CD4-positive, alpha-beta memory T cell (primary cell): ENCODE measurements around the gene RSPO4. TPM values are rescaled to one million over a fixed set of nuclear protein-coding genes. Genes with fewer than 3 reads are reported as not detected.

Experiments
- CTCF ChIA-PET: fragments of 350-600 bp; sonication (Branson Sonifier 250); formaldehyde crosslinking; loops from one replicate; lab custom pipeline; 2021; ENCODE audit warnings: inconsistent platforms; ENCODE audit not compliant: partially characterized antibody; lab: Charles Lee
- POLR2A ChIA-PET: fragments of 350-600 bp; sonication (Branson Sonifier 250); formaldehyde crosslinking; loops from one replicate; lab custom pipeline; 2021; ENCODE audit not compliant: partially characterized antibody; lab: Charles Lee
- DNase-seq, 5 donors: peaks; one replicate each; pipeline versions ENCODE4 v3.0.0 to v3.0.0-alpha.2; 2020 to 2022; ENCODE audit warnings: mixed read lengths in 1 of 5
- H3K27ac ChIP-seq: one replicate; pipeline ENCODE4 v1.7.0; 2013; ENCODE audit warnings: low read depth, low read length
- H3K27me3 ChIP-seq: 2 replicates; pipeline ENCODE4 v1.7.0; 2013; ENCODE audit warnings: mild to moderate bottlenecking, low read length, moderate library complexity; ENCODE audit not compliant: insufficient read depth
- H3K36me3 ChIP-seq: 2 replicates; pipeline ENCODE4 v1.7.0; 2013; ENCODE audit warnings: mild to moderate bottlenecking, low read length, moderate library complexity; ENCODE audit not compliant: insufficient read depth
- H3K4me1 ChIP-seq: 2 replicates; pipeline ENCODE4 v1.7.0; 2013; ENCODE audit warnings: mild to moderate bottlenecking, low read length, moderate library complexity; ENCODE audit not compliant: insufficient read depth
- H3K4me3 ChIP-seq, 2 donors: one replicate each; pipeline ENCODE4 v1.7.0; 2013; ENCODE audit warnings: low read length in 2 of 2, mild to moderate bottlenecking in 1 of 2
- H3K9me3 ChIP-seq, 2 donors: one replicate each; pipeline ENCODE4 v1.7.0; 2013; ENCODE audit warnings: low read length in 2 of 2, control low read depth in 1 of 2; ENCODE audit not compliant: control insufficient read depth in 1 of 2
- H3K27ac Mint-ChIP-seq, 7 donors: one replicate each; pipeline ENCODE4 v1.8.0; 2020 to 2021; ENCODE audit warnings: mixed read lengths in 7 of 7, mild to moderate bottlenecking in 6 of 7, inconsistent platforms in 3 of 7, moderate library complexity in 3 of 7
- H3K27me3 Mint-ChIP-seq, 2 donors: one replicate each; pipeline ENCODE4 v1.8.0; 2020 to 2021; ENCODE audit warnings: mixed read lengths in 2 of 2
- H3K36me3 Mint-ChIP-seq, 2 donors: one replicate each; pipeline ENCODE4 v1.8.0; 2020 to 2021; ENCODE audit warnings: mixed read lengths in 2 of 2, inconsistent platforms in 1 of 2, mild to moderate bottlenecking in 1 of 2
- H3K4me1 Mint-ChIP-seq, 4 donors: one replicate each; pipeline ENCODE4 v1.8.0; 2020 to 2021; ENCODE audit warnings: mixed read lengths in 4 of 4, mild to moderate bottlenecking in 1 of 4
- H3K4me3 Mint-ChIP-seq, 8 donors: one replicate each; pipeline ENCODE4 v1.8.0; 2020 to 2021; ENCODE audit warnings: mixed read lengths in 8 of 8, mild to moderate bottlenecking in 7 of 8, moderate library complexity in 6 of 8, inconsistent platforms in 3 of 8
- H3K9me3 Mint-ChIP-seq, 8 donors: one replicate each; pipeline ENCODE4 v1.8.0; 2020 to 2021; ENCODE audit warnings: mixed read lengths in 8 of 8, mild to moderate bottlenecking in 5 of 8, inconsistent platforms in 3 of 8, moderate library complexity in 1 of 8
- intact Hi-C: fragments of 100-400 bp; cut with micrococcal nuclease; formaldehyde crosslinking; loops from one replicate; pipeline ENCODE4 v1.15.1; 2023
- polyA plus RNA-seq, 2 donors: library from polyadenylated mRNA; unstranded; fragments of 300-500 nt; fragmentation: Illumina TruSeq; gene quantifications; one replicate each; pipeline ENCODE4 v1.2.3, GENCODE V29; 2021
- total RNA-seq, 2 experiments: library from RNA; stranded (reverse); gene quantifications; one replicate each; pipeline ENCODE4 v1.2.3, GENCODE V29; 2021

RSPO4 gene
- total and polyA plus RNA-seq, 4 experiments from 2014 or later = 0.11 to 0.38 TPM; not detected in 2

DNA sequence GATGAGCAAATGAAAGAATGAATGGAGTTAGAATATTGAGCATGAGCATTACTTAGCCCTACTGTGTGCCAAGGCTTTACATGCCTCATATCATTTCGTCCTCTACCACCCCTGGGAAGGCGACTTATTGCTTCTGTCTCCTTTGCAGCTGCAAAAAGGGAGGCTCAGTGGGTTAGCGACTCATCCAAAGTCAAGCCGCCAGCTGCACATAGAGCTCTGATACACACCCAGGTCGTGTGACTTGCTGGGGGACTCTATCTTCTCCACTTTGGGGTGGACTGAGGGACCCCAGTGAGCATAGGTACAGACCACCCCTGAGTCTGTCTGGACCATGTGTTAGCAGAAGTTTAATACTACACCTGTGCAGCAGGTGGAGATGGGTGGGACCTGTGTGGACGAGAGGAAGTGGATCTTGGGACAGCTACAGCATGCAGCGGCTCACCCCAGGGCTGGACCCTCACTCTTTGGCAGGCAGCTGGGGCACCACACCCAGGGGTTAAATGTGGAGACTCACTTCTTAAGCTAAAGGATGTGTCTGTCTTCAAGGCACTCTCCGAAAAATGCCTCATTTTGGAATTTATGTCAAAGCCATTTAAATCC is 49.8 kb downstream of the RSPO4 start:
- Mint-ChIP-seq H3K4me3 (no peak overlapping the region), H3K36me3 (no peaks in the 10 kb centered on the region), H3K9me3 (no peaks in the 10 kb centered on the region), H3K27ac (no peak overlapping the region), H3K27me3 (peaks cover 16 to 37% of the 10 kb centered on the region in 2 donors), H3K4me1 (peaks cover 0 to 3% (median 1%) of the 10 kb centered on the region in 4 donors)
- Histone ChIP-seq H3K4me3 (no peak overlapping the region), H3K4me1 (no peaks in the 10 kb centered on the region), H3K27ac (no peak overlapping the region), H3K9me3 (no peaks in the 10 kb centered on the region), H3K36me3 (no peaks in the 10 kb centered on the region), H3K27me3 (peaks cover 3% of the 10 kb centered on the region)
- ChIA-PET POLR2A (no interaction called here), CTCF (interaction anchor here (0.9 kb wide), 1 partner anchor 134 kb away, joined by 3 read pairs; no protein-coding TSS in a partner anchor)
- no peak for DNase-seq
- intact Hi-C loops = no loop called here

DNA sequence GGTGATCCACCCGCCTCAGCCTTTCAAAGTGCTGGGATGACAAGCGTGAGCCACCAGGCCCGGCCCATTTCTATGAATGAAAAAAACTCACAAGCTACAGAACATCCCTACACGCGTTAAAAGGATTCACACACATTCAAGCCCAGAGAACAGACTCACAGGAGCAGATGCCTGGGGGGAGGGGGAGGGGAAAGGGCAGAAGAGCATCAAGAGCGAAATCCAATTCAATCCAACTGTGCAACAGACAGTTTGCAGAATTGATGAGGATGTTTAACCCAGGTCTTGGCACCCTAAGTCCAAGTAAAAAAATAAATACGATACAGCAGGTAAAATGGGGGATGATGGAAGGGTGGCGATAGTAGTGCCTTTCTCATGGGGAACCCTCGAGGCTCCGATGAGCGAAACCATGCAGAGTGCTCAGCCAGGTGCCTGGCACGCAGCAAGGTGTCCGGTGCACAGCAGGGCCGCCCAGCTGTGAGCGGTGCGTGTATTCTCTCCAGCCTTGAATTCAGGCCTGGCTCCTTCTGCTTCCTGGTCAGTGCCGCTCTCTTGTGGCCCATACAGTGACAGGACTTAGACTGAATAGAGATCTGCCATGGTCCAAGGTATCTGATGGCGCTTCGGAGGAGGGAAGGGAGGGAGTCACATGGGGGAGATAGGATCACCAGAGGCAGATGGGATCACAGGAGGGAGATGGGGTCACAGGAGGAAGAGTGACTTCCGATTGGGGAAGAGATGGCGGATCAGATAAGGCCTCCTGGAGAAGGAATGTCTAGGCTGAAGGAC is 50.5 kb downstream of the RSPO4 start:
- Mint-ChIP-seq H3K4me3 (no peak overlapping the region), H3K9me3 (no peaks in the 10 kb centered on the region), H3K36me3 (no peaks in the 10 kb centered on the region), H3K27me3 (peaks cover 16 to 37% of the 10 kb centered on the region in 2 donors), H3K27ac (no peak overlapping the region), H3K4me1 (peaks cover 0 to 3% (median 1%) of the 10 kb centered on the region in 4 donors)
- peaks cover 3% of the 10 kb centered on the region for H3K27me3 ChIP-seq
- POLR2A ChIA-PET = no interaction called here
- no peaks in the 10 kb centered on the region for H3K9me3 ChIP-seq
- H3K36me3 ChIP-seq = no peaks in the 10 kb centered on the region
- no peak overlapping the region for H3K27ac ChIP-seq
- no peak overlapping the region for H3K4me3 ChIP-seq
- H3K4me1 ChIP-seq = no peaks in the 10 kb centered on the region
- CTCF ChIA-PET = interaction anchor here (0.9 kb wide), 1 partner anchor 133 kb away, joined by 3 read pairs; no protein-coding TSS in a partner anchor
- no peak for DNase-seq
- intact Hi-C loops = no loop called here

- no peak overlapping the region for H3K27ac Mint-ChIP-seq
- H3K36me3 Mint-ChIP-seq = no peaks in the 10 kb centered on the region
- H3K4me1 Mint-ChIP-seq = no peaks in the 10 kb centered on the region
- Histone ChIP-seq H3K9me3 (no peaks in the 10 kb centered on the region), H3K4me1 (no peaks in the 10 kb centered on the region), H3K36me3 (no peaks in the 10 kb centered on the region), H3K27me3 (no peaks in the 10 kb centered on the region), H3K4me3 (no peak overlapping the region), H3K27ac (no peak overlapping the region)
- H3K27me3 Mint-ChIP-seq = peaks cover 12 to 34% of the 10 kb centered on the region in 2 donors
- ChIA-PET POLR2A (no interaction called here), CTCF (interaction anchor here (1.0 kb wide), 1 partner anchor 134 kb away, joined by 3 read pairs; no protein-coding TSS in a partner anchor)
- intact Hi-C loops = no loop called here
- no peaks in the 10 kb centered on the region for H3K9me3 Mint-ChIP-seq
- no peak overlapping the region for H3K4me3 Mint-ChIP-seq
- DNase-seq = no peak
Observed at GRCh38 chr20:949717-950116, 52.4 kb downstream of the RSPO4 start.

DNA sequence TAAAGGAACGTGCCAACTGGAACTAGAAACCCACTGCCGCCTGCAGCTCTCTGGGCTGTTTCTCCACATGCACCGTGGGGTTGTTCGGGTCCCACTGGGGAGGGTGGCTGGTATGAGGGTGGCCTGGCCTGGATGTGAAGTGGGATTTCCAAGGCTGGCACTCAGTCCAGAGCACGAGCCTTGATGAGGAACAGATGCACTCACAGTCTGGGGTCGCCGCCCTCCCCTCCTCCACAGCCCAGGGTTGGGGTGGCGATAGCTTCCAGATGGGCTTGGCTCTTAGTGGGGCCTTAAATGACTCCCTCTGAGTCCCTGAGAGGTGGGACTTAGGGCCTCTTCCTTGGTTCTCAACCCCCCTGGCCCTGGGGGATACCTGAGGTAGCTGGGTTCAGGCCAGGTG is 55.3 kb downstream of the RSPO4 start:
- Mint-ChIP-seq H3K9me3 (no peaks in the 10 kb centered on the region), H3K27me3 (peaks cover 7 to 20% of the 10 kb centered on the region in 2 donors), H3K4me3 (no peak overlapping the region), H3K27ac (no peak overlapping the region), H3K4me1 (no peaks in the 10 kb centered on the region), H3K36me3 (no peaks in the 10 kb centered on the region)
- no peaks in the 10 kb centered on the region for H3K27me3 ChIP-seq
- no peak overlapping the region for H3K27ac ChIP-seq
- CTCF ChIA-PET = interaction anchor here (0.8 kb wide), 1 partner anchor 8 kb away, joined by 4 read pairs; no protein-coding TSS in a partner anchor
- DNase-seq = no peak
- H3K4me1 ChIP-seq = no peaks in the 10 kb centered on the region
- no peaks in the 10 kb centered on the region for H3K9me3 ChIP-seq
- POLR2A ChIA-PET = no interaction called here
- intact Hi-C loops = no loop called here
- no peaks in the 10 kb centered on the region for H3K36me3 ChIP-seq
- no peak overlapping the region for H3K4me3 ChIP-seq

DNA sequence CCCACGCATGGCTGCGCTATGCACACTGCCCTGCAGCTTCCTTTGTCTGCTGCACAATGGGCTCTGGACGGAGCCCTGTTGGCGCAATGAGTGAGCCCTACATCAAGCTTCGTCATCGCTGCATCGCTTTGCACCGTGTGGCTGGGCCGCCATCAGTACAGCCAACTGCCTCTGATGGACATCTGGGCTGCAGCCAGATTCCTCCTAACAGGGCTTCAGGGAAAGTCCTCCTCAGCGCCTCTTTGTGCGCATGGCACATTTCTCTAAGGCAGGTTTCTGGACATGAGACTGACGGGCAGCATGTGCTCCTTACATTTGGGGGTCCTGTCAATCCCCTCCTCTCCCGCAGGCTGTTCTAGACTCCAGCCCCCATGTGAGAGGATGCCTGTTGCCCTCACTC is 56.3 kb downstream of the RSPO4 start:
- Mint-ChIP-seq H3K36me3 (no peaks in the 10 kb centered on the region), H3K9me3 (no peaks in the 10 kb centered on the region), H3K27ac (peak overlapping the region in 1 of 7 donors; percentile 8), H3K27me3 (peaks cover 9 to 20% of the 10 kb centered on the region in 2 donors), H3K4me1 (no peaks in the 10 kb centered on the region), H3K4me3 (no peak overlapping the region)
- Histone ChIP-seq H3K36me3 (no peaks in the 10 kb centered on the region), H3K4me3 (no peak overlapping the region), H3K4me1 (no peaks in the 10 kb centered on the region), H3K9me3 (no peaks in the 10 kb centered on the region), H3K27ac (no peak overlapping the region), H3K27me3 (no peaks in the 10 kb centered on the region)
- intact Hi-C loops = no loop called here
- CTCF ChIA-PET = interaction anchor here (0.6 to 1.0 kb wide), 2 partner anchors 59 to 130 kb away, joined by 3 read pairs; no protein-coding TSS in a partner anchor
- POLR2A ChIA-PET = no interaction called here
- no peak for DNase-seq

GRCh38 chr20:944774-945410 is 57.2 kb downstream of the RSPO4 start:
- DNase-seq = no peak
- H3K9me3 ChIP-seq = no peaks in the 10 kb centered on the region
- no peaks in the 10 kb centered on the region for H3K36me3 Mint-ChIP-seq
- H3K27me3 ChIP-seq = no peaks in the 10 kb centered on the region
- CTCF ChIA-PET = no interaction called here
- peaks cover 10 to 20% of the 10 kb centered on the region in 2 donors for H3K27me3 Mint-ChIP-seq
- H3K36me3 ChIP-seq = no peaks in the 10 kb centered on the region
- intact Hi-C loops = no loop called here
- H3K9me3 Mint-ChIP-seq = no peaks in the 10 kb centered on the region
- no peak overlapping the region for H3K27ac Mint-ChIP-seq
- no peaks in the 10 kb centered on the region for H3K4me1 Mint-ChIP-seq
- H3K27ac ChIP-seq = no peak overlapping the region
- POLR2A ChIA-PET = no interaction called here
- H3K4me1 ChIP-seq = no peaks in the 10 kb centered on the region
- no peak overlapping the region for H3K4me3 ChIP-seq
- H3K4me3 Mint-ChIP-seq = no peak overlapping the region

DNA sequence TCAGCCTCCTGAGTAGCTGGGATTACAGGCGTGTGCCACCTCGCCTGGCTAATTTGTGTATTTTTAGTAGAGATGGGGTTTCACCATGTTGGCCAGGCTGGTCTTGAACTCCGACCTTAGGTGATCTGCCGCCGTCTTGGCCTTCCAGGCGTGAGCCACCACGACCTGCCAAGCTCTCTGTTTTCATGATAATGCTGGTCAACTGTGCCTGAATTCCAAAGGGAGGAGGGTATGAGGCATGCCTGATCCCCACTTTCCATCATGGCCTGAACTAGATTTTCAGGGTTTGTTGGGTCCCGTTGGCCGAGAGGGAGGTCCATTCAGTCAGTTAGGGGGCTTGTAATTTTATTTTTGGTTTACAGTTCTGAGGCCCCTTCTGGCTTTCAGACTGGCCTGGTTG is 58.0 kb downstream of the RSPO4 start:
- Mint-ChIP-seq H3K27ac (no peak overlapping the region), H3K4me3 (no peak overlapping the region), H3K9me3 (no peaks in the 10 kb centered on the region), H3K36me3 (no peaks in the 10 kb centered on the region), H3K4me1 (no peaks in the 10 kb centered on the region), H3K27me3 (peaks cover 10 to 19% of the 10 kb centered on the region in 2 donors)
- DNase-seq = no peak
- intact Hi-C loops = no loop called here
- ChIA-PET CTCF (no interaction called here), POLR2A (no interaction called here)
- no peak overlapping the region for H3K4me3 ChIP-seq
- H3K27ac ChIP-seq = no peak overlapping the region
- no peaks in the 10 kb centered on the region for H3K36me3 ChIP-seq
- no peaks in the 10 kb centered on the region for H3K4me1 ChIP-seq
- H3K9me3 ChIP-seq = no peaks in the 10 kb centered on the region
- H3K27me3 ChIP-seq = no peaks in the 10 kb centered on the region
